ENCODE measurements around the gene MFN2.
A peak's percentile ranks its signal among the peaks of the same experiment; 100 is the strongest.

The MFN2 gene

GRCh38 chr1:11960715-11961114, 19.5 kb upstream of the MFN2 start:
- TF ChIP-seq, protein P1, sequence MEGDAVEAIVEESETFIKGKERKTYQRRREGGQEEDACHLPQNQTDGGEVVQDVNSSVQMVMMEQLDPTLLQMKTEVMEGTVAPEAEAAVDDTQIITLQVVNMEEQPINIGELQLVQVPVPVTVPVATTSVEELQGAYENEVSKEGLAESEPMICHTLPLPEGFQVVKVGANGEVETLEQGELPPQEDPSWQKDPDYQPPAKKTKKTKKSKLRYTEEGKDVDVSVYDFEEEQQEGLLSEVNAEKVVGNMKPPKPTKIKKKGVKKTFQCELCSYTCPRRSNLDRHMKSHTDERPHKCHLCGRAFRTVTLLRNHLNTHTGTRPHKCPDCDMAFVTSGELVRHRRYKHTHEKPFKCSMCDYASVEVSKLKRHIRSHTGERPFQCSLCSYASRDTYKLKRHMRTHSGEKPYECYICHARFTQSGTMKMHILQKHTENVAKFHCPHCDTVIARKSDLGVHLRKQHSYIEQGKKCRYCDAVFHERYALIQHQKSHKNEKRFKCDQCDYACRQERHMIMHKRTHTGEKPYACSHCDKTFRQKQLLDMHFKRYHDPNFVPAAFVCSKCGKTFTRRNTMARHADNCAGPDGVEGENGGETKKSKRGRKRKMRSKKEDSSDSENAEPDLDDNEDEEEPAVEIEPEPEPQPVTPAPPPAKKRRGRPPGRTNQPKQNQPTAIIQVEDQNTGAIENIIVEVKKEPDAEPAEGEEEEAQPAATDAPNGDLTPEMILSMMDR (IDR thresholded peaks at IDR 0.05; ENCODE audit: low read depth, low read length): no peak
- H3K4me3 ChIP-seq (ENCODE audit: low read depth, low read length): no peak overlapping the region

DNA sequence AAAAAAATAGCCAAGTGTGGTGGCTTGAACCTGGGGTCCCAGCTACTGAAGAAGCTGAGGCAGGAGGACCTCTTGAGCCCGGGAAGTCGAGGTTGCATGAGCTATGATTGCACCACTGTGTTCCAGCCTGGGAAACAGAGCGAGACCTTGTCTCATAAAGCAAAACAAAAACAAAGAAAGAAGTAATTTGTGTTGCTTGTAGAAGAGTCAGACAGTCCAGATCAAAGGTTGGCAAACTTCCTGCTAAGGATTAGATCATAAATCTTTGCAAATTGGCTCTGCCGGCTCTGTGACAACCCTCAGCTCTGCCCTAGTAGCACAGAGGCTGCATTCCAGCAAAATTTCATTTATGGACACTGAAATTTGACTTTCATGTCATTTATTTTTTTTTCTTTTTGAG, 19.0 kb upstream of the MFN2 start:
- H3K4me3 ChIP-seq (ENCODE audit: low read depth, low read length): no peak overlapping the region
- TF ChIP-seq, protein P1 (IDR thresholded peaks at IDR 0.05; ENCODE audit: low read depth, low read length): no peak

GRCh38 chr1:11963622-11964021, 16.6 kb upstream of the MFN2 start:
- no peak overlapping the region for H3K4me3 ChIP-seq (ENCODE audit: low read depth, low read length)
- TF ChIP-seq, protein P1 (IDR thresholded peaks at IDR 0.05; ENCODE audit: low read depth, low read length): no peak

GRCh38 chr1:11964656-11965055, 15.6 kb upstream of the MFN2 start:
- H3K4me3 ChIP-seq (ENCODE audit: low read depth, low read length): no peak overlapping the region
- TF ChIP-seq, protein P1 (IDR thresholded peaks at IDR 0.05; ENCODE audit: low read depth, low read length): no peak

DNA sequence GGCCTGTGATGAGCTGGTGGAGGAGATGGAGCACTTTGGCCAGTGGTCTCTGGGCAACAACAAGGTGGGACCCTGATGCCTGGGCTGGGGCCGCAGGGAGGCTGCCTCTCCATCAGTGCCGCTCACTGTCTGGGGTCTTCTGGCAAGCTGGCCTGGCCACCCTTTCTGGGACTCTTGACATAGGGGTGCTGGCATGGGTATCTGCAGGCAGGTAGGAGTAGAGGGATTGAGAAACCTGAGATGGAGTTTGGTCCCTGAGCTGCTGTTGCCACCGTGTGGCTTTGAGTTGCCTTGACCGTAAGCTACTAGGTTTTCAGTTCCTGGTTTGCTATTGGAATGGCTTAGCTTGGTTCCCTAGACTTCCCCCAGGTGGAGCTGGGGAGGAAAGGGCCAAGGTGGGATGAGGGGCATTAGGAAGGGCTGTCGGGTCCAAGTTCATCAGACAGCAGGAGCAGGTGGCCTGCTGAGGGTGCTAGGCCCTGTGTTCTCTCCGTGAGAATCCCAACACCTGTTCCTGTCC, 13.2 kb upstream of the MFN2 start:
- H3K4me3 ChIP-seq (ENCODE audit: low read depth, low read length): no peak overlapping the region
- TF ChIP-seq, protein P1 (IDR thresholded peaks at IDR 0.05; ENCODE audit: low read depth, low read length): 0 out of 2 replicates have a peak, but pooled peaks have one; percentile 10

- TF ChIP-seq, protein P1 (IDR thresholded peaks at IDR 0.05; ENCODE audit: low read depth, low read length): no peak
- no peak overlapping the region for H3K4me3 ChIP-seq (ENCODE audit: low read depth, low read length)
Measured at GRCh38 chr1:11970441-11971185, 9.6 kb upstream of the MFN2 start.

DNA sequence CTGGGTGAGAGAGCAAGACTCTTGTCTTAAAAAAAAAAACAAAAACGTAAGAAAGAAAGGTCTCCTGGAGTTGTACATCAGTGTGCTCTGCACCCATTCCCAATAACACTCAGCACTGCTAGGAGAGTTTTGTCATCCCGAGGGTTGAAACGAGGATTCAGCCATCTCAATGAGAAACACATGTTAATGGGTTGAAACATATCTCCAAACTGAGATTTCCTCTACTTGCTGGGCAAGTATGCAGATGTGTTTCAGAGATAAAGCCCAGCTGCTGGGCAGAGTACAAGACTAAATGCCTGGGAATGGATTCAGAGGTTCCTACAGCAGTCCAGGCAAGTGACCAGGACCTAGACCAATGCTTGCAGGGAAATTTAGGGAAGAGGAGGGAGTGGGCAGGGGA, 2.6 kb upstream of the MFN2 start:
- H3K4me3 ChIP-seq (ENCODE audit: low read depth, low read length): no peak overlapping the region
- TF ChIP-seq, protein P1 (IDR thresholded peaks at IDR 0.05; ENCODE audit: low read depth, low read length): no peak

Measured in WI38 (cell line).